ENCODE measurements around the gene PNMA1.
A peak's percentile ranks its signal among the peaks of the same experiment; 100 is the strongest.

The PNMA1 gene, protein sequence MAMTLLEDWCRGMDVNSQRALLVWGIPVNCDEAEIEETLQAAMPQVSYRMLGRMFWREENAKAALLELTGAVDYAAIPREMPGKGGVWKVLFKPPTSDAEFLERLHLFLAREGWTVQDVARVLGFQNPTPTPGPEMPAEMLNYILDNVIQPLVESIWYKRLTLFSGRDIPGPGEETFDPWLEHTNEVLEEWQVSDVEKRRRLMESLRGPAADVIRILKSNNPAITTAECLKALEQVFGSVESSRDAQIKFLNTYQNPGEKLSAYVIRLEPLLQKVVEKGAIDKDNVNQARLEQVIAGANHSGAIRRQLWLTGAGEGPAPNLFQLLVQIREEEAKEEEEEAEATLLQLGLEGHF

DNA sequence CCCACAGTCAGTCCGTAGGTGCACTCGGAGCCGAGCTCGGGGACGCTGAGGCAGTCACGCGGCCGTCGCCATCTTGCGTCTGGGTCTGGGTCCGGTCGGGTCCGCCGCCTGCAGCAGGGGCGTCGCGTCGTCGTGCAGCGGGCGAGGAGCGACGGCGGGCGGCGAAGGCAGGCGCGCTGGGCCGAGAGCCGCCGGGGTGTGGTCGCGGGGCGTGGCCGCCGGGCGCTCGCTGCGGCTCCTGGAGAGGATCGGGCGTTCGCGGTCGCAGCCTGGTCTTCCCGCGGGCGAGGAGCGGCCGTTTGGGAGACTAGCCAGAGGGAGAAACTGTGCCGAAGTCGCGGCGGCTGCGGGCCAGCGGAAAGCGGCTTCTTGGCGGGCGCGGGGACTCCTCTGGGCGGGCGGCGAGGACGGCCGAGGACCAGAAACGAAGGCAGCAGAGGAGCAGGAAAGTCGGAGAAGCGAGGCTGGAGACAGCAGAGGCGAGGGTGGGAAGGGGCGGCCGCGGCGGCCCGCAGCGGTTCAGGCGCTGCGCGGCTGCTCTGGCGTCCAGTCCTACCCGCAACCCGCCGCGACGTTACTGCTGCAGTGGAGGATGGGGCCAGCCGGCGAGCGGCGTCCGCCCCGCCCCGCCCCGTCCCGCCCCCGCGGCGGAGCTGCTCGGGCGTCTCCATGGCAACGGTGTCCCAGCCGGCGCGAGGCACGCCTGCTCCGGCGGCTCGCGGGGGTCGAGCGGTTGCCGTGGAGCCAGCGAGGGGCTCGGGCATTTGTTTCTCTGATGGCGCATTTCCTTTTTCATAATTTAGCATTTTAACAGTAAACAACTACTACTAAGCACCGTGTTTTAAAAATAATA, at the start of gene PNMA1:
PNMA1 (minus strand) TSS at position 582 of the 853 bp plus-strand sequence. CDS start 745 bp downstream, outside the sequence.
- DNase-seq, result peak; percentile 92

DNA sequence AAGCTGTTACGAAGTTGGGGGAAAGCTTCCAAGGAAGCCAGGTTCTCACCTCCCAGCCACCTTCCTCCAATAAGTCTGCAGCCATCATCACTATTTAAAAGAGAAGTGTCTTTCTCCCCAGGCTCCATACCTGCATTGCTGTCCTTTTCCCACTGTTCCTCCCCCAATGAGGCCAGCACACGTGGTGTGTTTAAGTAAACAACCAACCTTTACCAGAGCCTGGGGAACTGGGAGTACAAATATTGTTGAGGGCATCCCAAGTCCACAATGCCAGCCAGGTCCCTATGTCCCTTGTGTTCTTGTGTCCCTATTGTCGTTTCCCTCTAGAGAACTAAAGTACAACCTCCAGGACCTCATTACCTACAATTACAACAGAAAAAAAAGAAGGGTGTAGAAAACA, 49.2 kb upstream of the PNMA1 start:
- DNase-seq, result no peak

DNA sequence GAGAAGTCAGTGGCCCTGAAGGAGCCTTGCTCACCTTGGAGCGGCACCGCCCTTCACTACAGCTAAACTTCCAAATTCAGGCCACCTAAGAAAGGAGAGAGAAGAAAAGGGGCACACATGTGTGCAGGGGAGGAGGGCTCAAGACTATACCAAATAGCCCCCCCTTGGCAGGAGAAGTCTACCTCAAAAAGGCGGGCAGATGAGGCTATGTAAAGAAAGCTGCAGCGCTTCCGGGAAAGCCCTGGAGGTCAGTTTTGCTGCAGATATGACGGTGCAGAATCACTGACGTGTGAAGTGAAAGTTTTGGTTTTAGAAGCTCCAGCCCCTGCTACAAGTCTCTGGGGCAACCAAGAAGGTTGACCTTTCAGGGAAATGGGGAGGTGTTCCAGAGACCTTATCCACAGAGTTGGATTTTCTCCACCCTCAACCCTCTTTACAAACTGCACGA, 48.2 kb upstream of the PNMA1 start:
- no peak for DNase-seq

DNA sequence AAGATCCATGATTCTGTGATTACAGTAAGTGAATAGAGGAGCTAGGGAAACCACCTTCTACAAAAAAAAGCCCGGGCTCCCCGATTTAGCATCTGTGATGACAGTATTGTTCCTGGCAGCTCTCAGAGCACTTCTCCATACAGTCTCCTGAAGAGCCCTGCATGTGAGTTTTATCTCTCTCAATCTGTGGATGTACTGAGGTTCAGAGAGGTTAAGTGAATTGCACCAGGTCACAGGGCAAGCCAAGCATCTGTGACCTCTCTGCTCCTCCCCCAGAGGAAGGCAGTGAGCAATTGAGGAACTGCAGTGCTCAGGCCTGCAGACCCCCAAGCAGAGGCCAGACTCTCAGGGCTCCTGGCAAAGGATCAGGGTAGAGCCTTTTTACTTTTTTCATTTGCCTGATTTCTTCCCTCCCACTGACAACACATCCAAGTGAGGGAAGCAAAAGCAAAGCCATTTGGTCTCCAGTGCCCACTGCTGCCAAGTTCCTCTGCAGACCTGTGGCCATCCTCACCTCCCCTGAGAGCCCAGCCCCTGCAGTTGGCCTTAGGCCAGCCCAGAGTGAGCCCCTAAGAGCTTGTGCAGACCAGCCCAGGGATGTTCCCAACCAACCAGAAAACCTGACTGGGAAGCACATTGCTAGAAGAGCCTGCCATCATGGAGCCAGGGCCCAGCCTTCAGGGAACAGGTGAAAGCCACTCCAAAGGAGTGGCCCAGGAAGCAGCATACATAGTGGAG, 47.6 kb upstream of the PNMA1 start:
- DNase-seq, result no peak

DNA sequence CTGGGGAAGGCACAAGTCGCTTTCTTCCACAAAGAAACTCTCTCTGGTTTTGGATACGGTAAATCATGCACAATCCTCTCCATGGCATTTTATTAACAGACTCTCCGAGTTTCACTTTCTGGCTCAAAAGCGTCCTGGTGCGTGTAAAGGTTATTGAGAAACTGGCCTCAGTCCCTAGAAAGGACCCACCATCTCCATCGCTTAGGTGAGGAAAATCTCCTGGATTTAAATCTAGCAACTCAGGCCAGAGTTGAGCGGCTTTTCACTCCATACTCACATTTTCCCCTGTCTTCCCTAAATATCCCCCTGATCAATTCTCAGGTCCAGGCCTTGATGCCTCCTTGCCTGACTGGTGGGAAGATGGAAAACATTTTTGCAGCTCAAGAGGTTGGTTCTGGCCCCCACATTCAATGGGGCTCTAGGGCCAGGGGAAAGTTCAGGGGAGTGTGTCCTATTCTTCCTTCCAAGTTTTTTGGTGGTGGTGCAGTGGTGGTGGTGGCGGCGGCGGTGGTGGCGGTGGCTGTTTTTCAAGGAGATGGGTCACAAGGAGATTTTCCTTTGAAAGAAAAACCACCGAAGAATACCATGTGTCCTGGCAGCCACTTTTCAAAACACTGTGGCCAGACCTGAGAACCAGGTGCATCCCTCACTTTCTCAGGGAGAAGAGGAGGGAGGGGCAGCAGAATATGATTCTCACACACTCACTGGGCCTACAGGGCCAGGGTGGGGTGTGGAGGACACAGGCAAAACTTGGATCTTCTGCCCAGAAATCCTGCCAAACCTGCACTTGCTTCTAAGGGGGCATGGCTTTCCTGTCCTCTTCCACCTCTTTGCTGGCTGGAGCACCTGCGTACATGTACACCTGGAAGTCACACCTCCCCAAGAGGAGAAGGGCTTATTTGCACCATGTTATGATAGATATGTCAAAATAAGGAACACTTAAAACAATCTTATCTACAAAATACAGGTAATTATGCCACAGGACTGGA, 46.7 kb upstream of the PNMA1 start:
- DNase-seq, result no peak

DNA sequence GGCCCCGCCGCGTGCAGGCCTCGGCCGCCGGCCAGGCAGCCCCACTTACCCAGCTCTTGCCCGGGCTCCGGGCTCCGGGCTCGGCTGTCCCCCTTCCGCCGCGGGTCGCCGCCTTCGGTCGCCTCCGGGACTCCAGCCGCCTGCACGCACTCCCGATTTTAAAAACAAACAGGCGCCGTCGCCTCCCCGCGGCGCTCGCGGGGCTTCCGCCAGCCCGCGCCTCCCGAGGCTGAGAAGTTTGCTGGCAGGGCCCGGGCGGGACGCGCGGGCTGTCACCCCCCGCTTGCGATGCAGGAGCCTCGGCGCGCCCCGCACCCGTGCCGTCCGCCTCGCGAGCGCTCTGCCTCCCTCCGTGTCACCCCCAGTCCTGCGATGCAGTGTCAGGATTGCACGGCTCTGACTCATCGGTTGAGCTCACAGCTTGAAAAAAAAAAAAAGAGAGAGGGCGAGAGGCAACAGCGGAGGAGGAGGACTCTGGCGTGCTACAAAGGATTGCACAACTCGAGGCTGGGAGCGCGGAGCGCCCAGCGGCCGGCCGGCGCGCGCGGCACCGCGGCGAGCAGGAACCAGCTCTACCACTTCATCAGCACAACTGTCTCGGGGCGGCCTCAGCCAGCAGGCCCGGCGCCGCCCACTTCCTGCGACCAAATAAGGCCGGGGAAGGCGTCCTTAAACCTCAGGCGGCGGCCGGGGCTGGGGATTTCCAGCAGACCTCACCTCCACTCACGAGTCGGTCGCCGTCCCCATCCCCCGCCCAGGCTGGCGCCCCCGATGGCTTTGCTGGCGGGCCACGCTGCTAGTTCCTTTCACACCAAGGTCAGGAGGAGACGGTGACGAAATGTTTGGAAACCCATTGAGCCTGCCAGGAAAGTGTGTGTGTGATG, 45.8 kb upstream of the PNMA1 start:
- peak; percentile 87 for DNase-seq

DNA sequence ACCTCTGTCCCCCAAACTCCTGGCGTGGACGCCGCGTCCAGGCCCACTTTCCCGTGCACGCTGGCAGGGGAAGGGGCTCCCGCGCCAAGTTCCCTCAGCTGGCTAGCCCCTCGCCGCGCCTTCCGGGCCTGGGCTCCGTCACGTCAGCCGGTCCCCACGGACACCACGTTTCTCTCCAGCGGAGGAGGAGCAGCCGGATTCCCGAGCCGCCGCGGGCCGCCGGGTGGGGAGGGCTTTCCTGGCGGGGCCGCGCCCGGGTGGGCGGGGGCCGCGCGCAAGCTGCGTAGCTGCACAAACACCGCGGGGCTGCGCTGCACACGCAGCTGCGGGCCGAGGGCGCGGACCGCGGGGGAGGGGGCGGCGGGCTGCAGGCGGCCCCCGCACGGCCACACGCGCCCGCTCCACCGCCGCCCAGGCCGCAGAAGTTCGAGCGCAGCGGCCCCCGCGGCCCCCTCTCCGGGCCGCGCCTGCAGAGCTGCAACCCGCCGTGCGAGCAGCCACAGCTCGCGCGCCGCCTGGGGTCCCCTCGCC, 45.1 kb upstream of the PNMA1 start:
- no peak for DNase-seq

DNA sequence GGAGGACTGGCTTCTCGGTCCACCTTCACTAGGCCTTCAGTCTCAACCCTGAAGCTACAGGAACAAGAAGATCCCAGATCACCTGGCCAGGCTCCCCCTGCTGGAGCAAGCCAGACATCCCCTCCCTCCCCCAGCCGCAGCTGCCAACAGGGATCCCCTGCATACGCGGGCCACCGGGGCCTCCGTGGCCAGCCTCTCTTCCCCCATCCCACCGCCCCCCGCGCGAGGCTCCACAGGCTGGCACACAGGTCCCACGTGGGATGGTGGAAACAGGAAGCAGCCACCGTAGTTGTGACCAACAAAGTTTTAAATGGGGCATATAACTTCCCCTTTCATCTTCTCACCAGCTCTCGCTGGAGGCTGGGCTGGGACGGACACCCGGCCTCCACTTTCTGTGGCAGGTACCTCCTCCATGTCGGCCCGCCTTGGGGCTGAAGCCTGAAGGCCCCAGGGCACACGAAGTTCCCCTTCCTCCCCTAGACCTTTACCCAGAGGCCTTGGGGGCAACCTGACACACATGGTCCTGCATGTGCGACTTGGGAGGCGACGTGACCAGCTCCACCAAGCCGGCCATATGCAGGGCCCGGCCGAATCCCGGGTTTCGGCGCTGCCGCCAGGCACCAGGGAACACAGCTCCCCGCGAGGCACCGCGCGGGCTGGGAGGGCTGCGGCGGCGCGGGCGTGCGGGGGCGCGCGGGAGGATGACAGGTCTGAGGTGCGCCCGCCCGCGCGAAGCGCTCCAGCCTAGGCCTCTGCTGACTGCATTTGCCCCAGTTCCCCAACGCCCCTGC, 44.4 kb upstream of the PNMA1 start:
- peak; percentile 64 for DNase-seq

DNA sequence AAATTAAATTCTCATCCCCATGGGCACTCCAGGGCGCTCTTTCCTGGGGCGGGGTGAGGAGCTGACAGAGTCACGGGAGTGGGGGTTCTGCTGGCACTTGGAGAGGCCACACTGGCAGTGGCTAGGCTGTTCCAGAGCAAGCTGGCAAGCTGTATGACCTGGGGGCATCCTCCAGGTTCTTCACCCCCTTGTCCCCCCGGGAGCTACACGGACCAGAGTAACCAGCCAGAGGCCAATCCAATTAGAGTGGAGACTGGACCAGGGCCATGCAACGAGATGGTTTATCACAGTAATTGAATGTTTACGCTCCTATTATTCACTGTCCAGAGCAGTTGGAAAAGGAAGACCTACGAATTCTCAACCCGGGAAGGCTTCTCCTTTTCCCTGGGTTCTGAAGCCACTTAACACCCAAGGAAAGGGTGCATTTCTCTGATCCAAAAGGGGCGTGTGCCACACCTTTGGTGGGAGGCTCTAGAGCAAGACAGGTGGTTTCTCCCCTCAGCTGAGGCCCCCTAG, 43.8 kb upstream of the PNMA1 start:
- DNase-seq, result no peak

DNA sequence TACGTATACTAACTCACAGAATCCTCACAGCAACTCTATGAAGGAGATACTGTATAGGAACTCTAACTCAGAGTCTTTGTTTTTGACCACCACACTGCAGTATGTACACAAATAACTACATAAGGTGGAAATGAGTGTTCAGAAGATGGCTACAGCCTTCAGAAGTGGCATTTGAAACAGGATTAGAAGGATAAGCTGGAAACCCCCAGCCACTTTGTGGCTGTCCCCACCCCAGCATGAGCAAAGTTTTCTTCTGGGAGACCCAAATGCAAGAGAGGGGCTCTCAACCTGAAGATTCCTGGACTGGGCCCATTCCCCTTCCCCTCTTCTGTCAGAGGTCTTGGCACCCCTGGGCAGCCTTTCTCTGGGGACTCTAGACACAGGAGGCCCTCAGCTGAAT, 43.2 kb upstream of the PNMA1 start:
- DNase-seq, result no peak

DNA sequence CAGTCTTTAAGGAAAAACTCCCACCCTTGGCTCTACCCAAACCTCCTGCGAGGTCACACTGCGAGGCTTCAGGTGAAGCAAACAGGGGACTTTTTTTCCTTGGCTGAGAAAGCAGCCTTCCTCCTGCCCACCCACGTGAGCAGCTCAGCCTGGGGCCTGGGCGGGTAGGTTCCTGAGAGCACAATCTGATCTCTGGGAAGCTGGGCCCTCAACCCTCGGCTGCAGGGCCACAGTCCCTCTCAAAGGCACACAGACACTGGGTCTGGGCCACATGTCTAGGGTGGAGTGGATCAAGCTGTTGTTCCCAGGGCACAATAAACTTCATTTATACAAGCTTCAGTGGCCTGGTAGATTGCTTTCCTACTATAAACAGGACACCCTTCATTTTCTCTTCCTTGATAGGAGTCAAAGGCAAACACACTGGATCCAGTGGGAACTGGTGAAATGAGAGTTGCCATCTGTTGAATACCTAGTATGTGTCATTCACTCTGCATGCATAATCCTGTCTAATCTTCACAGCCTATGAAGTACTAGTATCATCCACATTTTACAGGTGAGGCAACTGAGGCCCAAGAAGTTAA, 41.3 kb upstream of the PNMA1 start:
- DNase-seq, result no peak

DNA sequence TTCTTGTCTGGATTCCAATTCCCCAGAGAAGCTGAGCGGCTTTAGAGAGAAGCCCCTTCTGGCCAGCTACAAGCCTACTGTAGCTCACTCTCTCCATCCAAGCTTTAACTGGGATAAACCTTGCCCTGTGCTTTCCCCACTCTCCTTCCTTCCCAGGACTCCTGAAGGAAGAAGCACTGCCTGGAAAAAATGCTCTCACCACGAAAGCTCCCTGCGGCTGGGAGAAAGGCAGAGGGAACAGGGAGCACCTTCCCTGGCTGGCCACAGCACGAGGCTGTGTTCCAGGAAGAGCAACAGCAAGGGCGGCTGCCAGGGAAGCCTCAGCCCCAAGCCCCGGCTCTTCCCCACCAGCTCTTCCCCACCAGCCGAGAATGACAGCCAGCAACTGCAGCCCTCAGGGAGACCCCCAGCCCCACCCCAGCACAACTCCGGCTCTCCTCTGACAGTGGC, 40.8 kb upstream of the PNMA1 start:
- DNase-seq, result no peak

DNA sequence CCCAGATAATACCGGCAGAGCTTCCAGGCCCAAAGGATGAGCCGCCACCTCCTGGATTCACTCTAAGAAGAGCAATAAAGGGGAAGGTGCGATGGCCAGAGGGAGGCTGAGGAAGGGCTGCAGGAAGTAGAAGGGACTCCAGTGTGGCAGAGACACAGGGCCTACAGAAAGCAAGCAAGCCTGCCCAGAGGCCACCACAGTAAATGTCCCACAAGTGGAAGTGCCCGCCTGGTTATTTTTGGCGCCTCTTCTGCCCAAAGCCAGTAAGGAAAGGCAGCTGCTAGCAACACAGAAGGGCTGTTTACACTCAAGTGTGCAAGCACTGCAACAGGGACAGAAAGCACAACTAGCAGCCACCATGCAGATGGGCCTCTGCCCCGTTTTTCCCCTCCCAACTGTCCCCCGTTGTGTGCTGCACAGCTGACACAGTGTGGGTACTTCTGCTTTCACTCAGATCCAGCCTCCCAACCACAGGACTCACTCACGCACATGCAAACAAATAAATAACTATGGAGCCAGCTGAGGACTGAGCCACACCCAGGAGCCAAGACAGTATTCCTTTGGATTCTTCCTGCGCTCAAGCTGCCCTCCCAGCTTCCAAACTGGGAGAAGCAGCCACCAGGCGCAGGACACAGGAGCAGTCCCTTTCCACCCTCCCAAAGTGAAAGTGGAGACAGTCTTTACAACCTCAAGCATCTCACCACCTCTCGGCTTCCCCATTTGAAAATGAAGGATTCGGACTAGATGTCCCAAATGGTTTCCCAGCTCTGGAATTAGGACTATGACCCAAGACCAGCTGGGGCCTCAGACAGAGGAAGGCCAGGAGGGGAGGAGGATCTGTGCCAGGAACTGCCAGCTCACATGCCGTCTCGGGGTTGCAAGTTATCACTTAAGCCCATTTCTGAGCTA, 40.0 kb upstream of the PNMA1 start:
- DNase-seq, result no peak

DNA sequence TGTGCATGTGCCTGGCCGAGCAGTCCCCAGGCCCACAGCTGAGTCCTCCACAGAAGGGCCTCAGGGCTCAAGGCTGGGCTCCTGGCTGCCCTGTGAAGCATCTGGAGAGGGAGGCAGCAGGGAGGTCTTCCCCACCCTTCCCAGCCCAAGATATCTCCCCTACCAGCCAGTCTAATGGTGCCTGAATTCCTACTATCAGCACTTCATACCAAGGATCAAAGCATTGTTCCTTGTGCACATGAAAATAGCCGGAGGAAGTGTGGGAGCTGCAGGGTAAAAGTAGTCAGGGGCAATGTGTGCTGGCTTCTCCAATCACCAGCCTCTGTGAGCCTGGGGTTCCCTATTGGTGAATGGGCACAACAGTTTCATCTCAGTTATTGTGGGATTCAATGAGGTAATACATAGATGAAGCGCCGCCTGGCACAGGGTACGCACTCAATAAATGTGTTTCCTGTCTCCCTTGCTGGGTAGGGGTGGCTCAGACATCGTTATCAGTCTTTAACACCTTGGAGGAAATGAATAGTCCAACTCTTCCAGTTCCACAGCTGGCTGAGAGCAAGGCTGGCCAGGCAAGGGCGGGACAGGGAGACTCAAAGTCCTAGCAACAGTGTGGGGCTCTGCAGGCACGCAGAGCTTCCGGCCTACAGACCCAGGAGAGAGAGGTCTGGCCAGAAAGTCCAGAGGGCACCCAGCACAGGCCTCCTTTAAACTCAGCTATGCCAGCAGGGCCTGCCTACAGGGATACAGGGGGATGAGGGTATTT, 39.1 kb upstream of the PNMA1 start:
- no peak for DNase-seq

DNA sequence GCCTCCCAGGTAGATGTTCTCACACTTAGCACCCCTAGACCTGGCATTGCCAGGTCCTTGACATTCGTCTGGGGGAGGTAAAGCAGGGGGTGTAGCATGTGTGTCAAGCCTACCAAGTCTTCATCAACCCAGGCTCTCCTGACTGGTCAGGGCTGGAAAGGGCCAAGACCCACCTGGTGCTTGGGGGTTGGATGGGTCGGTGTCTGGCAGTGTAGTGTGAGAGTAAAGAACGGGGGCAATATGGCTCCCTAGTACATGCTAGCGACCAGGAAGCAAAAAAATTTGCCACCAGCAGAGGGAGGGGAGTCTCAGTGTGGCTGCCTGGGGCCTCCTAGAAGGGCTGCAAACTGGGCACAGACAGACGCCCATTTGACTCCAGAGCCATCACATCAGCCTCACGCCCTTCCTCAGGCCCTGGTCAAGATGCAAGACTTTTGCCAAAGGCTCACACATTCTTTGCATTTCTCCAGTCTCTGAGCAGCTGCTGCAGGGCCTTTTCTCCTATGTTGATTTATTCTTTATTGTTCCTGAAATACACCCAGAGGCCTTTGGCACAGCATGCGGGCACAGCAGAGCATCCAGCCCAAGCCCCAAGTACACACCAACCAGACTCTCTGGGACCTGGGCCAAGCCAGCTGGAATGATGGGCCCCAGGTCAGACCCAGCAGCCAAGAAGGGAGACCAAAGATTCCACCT, 38.3 kb upstream of the PNMA1 start:
- DNase-seq, result no peak

DNA sequence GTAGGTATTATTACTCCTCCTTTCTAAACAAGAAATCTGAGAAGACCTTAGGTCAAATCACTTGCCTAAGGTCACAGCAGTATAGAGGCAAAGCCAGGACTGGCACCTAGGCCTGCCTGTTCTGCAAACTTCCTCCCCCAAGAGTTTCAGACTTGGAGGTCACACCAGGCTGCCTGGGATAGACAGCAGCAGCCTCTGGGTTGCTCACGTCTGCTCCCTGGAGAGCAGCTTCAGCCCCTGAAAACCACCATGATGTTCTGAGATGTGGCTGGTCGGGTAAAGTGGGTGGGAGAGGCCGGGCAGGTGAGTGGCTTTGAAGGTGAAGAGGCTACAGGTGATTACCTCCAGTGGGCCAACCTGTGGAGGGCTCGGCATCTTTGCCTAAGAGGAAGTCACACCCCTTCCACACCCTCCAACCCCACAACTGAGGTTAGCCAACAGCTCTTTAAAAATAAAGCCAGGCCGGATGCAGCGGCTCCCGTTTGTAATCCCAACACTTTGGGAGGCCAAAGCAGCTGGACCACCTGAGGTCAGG, 37.0 kb upstream of the PNMA1 start:
- no peak for DNase-seq
